C4-2B (cell line): Measurements from ENCODE around the gene OAT.

Experiments
- H3K27ac ChIP-seq: fragments of 450-650 bp; 2 replicates; pipeline ENCODE4 v1.5.1; 2017
- CTCF ChIP-seq: fragments of 450-650 bp; conservative IDR thresholded peaks from 2 replicates; pipeline ENCODE4 v1.5.1; 2017; ENCODE audit warnings: mild to moderate bottlenecking
- ZFX ChIP-seq: fragments of 450-650 bp; IDR thresholded peaks from 2 replicates; pipeline ENCODE4 v1.6.1; 2017

The OAT gene

DNA sequence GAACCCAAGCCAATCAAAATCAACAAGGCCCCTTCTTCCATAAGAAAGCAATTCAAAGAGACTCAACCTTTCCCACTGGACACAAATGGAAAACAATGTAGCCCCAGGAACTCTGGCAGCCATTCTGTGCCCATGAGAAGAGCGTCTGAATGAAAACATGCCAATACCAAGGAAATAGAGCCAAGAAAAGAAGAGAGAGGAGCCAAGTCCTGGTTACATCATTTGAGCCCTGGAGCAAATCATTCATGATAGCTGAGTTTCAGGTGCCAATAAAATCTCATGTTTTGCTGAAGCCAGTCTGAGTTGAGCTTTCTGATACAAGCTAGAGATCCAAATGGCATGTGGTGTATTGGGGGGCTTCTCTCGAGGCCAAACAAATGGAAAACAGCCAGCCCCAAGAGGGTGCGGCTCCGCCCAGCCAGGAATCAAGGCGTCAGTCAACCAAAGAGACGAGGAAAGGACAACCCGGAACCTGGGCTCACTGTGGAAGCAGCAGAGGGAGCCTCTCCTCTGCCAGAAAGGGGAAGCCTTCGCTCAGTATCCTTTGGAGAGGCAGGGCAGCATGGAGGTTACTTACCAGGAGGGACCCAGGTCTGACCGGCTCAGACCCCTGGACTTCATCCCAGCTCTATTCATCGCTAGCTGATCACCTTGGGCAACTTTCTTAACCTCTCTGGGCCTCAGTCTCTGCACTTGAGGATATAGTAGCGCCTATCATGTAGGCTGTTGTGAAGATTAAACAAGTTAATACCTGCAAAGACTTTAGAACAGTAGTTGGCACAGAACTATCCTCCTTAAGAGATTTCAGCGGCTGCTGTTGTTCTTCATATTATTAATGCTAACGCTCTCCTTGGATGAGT, 61.8 kb downstream of the OAT start:
- TF ChIP-seq ZFX (no peak), CTCF (no peak)
- no peak overlapping the region for H3K27ac ChIP-seq

- H3K27ac ChIP-seq, result no peak overlapping the region
- TF ChIP-seq ZFX (no peak), CTCF (no peak)
Measured at GRCh38 chr10:124354411-124355382, 64.0 kb downstream of the OAT start.

- H3K27ac ChIP-seq, result no peak overlapping the region
- no peak for TF ChIP-seq ZFX
- no peak for TF ChIP-seq CTCF
Measured at GRCh38 chr10:124353896-124354295, 64.8 kb downstream of the OAT start.

DNA sequence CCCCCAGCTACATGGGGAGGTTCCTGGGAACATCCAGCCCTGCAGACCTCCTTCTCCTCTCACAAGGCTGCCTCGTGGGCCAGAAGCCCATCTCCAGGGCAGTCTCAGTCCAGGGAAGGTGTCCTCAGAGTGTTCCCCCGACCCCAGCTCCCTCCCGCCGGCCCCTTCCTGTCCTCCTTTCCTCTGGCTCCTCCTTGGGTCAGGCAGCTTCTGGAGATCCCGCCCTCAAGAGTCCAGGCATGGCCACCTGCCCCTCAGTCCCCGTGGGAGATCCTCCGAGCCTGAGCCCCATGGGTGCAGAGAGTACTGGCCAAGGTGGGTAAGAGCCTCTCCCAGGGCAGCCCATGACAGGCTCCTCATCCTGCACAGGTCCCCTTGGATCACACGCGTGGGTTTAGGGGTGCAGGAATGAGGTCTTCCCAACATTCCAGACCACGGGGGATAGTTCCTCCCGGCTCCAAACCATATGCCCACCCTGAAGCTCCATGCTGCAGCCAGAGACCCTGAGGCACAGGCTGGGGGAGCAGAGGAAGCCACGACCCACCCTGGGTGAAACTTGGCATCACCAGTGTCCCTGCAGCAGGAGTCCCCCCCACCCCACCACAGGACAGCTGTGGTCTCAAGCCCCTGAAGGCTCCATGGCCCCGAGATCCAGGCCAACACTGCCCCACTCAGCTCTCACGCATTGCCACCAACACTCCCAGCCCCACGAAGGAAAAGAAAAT, 65.5 kb downstream of the OAT start:
- TF ChIP-seq ZFX, result no peak
- no peak for TF ChIP-seq CTCF
- H3K27ac ChIP-seq, result no peak overlapping the region

GRCh38 chr10:124351481-124352220, 67.1 kb downstream of the OAT start:
- no peak overlapping the region for H3K27ac ChIP-seq
- TF ChIP-seq ZFX (no peak), CTCF (no peak)

- TF ChIP-seq CTCF (no peak), ZFX (no peak)
- H3K27ac ChIP-seq, result no peak overlapping the region
Measured at GRCh38 chr10:124350806-124351205, 67.9 kb downstream of the OAT start.
